ENCODE data around the gene ITIH6. TPM values are rescaled to one million over a fixed set of nuclear protein-coding genes. Genes with fewer than 3 reads are reported as not detected.
"Not testable (repeated sequence)": the region's sequence is repeated elsewhere in the genome, so short reads cannot be mapped to it uniquely, and the experiment has no call there.

Gene ITIH6, protein sequence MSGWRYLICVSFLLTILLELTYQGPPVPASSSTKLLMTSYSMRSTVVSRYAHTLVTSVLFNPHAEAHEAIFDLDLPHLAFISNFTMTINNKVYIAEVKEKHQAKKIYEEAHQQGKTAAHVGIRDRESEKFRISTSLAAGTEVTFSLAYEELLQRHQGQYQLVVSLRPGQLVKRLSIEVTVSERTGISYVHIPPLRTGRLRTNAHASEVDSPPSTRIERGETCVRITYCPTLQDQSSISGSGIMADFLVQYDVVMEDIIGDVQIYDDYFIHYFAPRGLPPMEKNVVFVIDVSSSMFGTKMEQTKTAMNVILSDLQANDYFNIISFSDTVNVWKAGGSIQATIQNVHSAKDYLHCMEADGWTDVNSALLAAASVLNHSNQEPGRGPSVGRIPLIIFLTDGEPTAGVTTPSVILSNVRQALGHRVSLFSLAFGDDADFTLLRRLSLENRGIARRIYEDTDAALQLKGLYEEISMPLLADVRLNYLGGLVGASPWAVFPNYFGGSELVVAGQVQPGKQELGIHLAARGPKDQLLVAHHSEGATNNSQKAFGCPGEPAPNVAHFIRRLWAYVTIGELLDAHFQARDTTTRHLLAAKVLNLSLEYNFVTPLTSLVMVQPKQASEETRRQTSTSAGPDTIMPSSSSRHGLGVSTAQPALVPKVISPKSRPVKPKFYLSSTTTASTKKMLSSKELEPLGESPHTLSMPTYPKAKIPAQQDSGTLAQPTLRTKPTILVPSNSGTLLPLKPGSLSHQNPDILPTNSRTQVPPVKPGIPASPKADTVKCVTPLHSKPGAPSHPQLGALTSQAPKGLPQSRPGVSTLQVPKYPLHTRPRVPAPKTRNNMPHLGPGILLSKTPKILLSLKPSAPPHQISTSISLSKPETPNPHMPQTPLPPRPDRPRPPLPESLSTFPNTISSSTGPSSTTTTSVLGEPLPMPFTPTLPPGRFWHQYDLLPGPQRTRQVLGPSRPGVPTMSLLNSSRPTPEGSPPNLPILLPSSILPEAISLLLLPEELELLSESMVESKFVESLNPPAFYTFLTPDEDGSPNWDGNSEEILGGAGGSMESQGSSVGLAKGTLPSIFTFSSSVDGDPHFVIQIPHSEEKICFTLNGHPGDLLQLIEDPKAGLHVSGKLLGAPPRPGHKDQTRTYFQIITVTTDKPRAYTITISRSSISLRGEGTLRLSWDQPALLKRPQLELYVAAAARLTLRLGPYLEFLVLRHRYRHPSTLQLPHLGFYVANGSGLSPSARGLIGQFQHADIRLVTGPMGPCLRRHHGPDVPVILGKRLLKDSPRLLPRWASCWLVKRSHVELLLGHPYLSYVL
- total RNA-seq = not detected in 2 replicates
- polyA plus RNA-seq (2012) = not detected

DNA sequence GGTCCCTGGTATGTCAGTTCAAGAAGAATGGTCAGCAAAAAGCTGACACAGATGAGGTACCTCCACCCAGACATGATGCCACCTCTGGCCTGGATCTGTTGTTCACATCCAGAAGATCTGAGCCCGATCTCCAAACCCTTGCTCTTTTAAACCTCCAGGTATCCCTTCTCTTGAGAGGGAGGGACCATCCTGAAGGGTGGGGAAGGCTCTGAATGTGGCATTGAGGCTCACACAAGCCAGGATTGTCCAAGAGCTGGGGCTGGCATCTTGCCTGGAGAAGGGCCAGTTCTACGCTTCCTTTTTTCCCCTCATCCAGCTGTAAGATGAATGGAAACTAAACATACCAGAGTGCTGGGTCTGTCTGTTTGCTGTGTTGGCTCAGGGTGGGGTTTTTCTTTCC is at the start of gene ITIH6:
ITIH6 (minus strand) TSS at position 119 of the 400 bp plus-strand sequence; CDS start at position 74, 45 bp downstream.
- no peak for DNase-seq (ENCODE audit: low read depth)

DNA sequence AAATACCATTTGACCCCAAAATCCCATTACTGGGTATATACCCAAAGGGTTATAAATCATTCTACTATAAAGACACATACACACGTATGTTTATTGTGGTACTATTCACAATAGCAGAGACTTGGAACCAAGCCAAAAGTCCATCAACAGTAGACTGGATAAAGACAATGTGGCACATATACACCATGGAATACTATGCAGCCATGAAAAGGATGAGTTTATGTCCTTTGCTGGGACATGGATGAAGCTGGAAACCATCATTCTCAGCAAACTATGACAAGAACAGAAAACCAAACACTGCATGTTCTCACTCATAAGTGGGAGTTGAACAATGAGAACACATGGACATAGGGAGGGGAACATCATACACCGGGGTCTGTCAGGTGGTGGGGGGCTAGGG is 49.6 kb upstream of the ITIH6 start:
- not testable (repeated sequence) for DNase-seq (ENCODE audit: low read depth)

DNA sequence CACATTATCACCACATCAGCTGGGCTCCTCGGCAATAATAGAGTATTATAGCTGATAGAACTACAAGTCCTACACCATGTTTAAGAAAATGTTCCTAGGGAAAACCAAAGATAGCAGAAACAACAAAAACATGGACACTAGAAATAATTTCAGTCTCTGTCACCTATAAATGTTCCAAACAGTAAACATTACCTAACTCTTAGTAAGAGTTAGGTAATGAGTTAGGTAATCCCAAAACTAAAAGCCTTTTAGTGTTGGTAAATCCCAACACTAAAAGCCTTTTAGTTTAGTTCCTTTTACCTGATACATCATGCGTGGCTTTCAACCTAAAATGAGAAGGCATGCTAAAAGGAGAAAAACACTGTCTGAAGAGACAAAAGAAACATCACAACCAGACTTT is 45.0 kb upstream of the ITIH6 start:
- DNase-seq (ENCODE audit: low read depth) = no peak

DNA sequence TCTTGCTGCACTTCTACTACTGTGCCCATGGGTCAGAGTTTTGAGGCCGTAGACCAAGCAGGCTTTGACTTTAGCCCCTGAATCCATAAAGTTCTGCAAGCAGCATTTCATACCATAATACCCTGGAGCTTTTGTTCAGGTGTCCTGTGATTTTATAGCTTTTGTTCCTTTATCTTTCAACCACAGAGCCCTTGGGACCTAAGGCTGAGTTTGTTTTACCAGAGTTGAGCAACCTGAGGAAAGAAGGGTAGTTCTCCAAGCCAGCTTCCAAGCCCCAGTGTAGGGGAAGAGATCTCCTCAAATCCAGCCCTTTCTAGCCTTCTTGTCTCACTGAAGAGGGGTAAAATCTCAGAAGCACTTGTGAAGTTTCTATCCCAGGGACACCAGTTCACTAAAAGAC is 44.6 kb upstream of the ITIH6 start:
- DNase-seq (ENCODE audit: low read depth) = no peak

DNA sequence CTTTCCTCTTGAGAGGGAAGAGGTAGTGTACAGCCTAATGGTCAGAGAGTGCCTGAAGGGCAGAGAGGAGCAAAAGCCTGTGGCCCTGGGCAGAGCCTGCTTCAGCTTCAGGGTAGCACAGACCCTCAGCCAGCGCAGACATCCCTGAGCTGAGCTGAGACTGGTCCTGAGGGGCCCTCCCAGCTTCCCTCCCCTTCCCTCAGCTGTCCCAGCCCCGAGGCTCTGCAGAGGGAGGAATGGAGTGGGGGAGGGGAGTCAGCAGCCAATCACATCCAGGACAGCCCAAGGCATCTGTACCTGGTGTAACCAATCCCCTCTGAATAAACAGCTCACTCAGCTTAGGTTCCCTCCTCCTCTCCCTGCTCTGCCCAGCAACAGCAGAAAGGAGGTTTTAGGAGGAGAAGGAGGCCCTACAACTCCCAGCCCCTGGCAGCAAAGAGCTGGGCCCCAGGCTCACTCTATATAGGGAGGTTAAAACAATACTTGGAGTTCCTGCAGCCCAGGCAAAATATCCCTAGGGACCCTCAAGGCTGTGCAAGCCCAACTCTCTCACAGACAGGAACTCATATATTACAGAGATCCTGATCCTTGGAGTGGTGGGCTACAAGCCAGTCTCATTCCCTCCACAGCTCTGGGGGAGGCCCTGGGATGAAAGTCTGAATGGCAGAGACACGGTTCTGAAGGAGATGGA is 43.3 kb upstream of the ITIH6 start:
- DNase-seq (ENCODE audit: low read depth) = not testable (repeated sequence)

DNA sequence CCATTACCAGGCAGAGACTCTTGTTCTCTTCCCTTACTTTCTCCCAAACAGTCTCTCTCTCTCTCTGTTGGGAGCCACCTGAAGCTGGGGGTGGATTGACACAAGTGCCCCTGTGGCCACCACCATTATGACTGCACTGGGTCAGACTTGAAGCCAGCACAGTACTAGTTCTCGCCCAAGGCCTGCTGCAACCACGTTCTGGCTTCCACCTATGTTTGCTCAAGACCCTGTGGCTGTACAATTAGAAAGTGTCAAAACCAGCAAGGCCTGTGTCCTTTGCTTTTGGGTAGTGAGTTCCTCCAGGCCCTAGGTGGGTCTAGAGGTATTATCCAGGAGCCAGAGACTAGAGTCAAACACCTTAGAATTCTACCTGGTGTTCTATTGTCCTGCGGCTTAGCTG is 40.5 kb upstream of the ITIH6 start:
- DNase-seq (ENCODE audit: low read depth) = no peak

DNA sequence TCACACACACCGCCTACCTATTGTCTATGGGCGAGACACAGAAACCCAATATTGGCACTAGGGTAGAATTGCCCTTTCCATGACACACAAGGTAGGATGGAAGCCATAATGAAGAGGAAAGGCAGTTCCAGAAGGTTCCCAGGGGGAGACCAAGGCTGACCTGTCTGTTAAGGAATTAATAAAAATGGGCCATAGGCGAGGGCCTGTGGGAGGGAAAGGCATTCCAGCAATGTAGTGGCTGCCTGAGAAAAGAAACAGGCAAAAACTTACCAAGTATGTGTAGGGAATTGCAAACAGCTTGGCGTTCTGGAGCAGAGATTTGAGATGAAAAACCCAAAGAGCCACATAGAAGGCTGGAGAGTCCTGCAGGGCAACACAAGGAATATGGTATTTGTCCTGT is 28.5 kb upstream of the ITIH6 start:
- DNase-seq (ENCODE audit: low read depth) = no peak

DNA sequence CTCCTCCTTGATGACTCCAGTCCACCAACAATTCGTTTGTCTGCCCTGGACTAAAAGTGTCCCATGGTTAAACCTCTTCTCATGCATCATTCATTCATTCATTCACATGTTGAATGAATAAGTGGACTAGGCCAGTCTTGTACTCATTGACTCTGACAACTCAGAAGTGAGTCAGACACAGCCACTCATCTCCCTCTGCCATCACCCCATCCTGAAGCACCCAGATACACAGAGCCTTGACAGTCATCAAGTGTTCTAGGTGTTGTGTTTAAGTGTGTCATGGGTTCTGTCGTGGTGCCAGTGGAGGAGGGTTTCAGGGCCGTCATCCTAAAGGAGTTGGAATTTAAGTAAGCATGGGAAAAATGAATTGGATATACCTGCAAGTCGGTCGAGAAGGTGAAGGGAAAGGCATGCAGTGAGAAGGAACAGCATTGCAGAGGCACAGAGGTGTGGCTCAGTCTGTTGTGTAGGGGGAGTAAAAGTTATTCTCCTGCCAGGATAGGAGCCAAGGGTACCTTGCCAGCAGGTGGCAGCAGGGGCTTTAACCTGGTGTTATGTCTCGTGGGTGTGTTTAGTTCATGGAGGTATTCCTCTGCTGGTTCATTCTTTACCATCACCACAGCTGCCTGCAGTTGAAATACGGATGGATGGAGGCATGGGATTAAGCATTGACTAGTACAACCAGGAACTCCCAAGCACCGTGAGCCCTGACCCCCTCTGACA is 27.8 kb upstream of the ITIH6 start:
- DNase-seq (ENCODE audit: low read depth) = no peak

DNA sequence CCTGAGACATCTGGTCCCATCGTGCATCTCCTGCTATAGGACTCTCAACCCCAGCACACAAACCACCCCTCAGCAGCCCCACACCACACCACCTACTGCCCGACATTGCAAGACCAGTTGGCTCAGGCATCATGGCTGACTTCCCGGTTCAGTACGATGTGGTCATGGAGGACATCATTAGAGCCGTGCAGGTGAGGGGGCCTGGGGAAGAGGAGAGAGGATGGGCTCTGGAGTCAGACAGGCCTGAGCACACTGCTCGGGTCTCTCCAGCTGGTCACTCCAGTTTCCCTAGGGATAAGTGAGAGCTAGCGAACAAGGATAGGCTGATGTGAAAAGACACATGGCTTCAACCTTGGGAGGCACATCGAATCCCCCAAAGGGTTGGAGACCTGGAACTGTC is 26.7 kb upstream of the ITIH6 start:
- no peak for DNase-seq (ENCODE audit: low read depth)

DNA sequence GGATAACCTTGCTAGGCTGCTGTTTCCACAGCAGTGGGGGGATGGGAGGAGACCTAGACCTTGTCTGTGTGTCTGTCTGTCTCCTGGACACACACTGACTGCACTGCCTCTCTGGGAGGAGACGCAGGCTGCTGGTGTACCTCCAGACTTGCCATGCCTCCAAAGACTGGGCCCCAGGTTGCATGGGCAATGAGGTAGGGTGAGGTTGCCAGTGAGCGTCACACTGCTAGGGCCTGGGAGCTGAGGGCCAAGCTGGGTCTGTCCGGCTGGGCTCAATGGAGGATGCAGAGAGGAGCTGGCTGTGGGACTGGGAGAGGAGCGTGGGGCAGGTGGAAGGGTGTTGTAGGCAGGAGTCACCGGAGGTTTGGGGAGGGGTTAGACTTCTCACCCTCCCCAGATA is 26.1 kb upstream of the ITIH6 start:
- no peak for DNase-seq (ENCODE audit: low read depth)

DNA sequence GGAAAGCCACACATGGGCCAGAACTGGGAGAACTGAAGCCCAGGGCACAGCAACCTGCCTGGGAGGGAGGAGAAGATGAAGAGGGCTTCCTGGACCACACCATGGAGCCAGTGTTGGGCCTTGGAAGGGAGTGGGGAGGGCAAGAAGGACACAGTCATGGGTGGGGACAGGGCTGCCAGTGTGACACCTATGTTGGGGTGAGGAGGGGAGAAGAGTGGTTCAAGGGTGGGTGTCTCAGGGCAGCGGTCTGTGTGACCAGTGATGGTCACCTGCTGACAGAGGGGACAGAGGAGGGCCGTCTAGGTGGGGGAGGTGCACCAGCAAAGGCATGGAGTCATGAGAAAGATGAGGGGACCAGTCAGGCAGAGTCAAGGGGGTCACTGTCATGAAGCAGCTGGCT is 23.3 kb upstream of the ITIH6 start:
- DNase-seq (ENCODE audit: low read depth) = no peak

DNA sequence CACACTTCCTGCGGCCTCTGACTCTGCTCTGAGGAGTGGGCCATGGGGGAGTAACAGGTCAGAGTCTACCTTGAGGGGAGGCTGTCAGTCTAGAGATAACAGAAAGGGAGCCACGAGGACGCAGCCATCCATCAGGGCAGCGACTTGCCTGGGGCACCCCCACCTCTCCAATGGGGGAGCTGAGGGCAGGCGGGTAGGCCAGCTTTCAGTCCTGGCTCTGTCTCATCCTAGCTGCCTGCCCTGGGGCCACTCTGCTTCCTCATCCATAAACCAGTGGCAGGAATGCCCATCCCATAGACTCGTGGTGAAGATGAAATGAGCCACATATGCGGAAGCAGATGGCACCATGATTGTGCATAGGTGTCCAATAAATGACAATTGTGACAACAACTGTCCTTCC is 22.7 kb upstream of the ITIH6 start:
- DNase-seq (ENCODE audit: low read depth) = no peak

DNA sequence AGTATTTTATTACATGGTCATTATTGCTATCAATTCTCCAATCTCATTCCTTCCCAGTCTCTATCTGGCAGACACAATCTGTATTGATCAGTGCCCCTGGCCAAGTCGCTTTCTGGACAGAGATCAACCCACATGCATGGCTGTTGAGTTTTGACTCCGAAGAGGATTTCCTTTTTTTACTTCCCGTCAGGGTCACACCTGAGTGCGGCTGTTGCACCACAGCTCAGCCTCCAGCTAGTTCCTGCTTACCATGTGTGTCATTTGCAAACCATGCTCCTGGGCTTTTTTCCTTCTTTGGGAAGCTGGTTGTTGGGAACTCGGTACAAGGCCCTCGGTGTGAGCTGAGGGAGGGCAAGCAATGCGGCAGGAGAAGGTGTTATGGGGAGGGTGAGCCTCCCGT is 21.1 kb upstream of the ITIH6 start:
- no peak for DNase-seq (ENCODE audit: low read depth)

DNA sequence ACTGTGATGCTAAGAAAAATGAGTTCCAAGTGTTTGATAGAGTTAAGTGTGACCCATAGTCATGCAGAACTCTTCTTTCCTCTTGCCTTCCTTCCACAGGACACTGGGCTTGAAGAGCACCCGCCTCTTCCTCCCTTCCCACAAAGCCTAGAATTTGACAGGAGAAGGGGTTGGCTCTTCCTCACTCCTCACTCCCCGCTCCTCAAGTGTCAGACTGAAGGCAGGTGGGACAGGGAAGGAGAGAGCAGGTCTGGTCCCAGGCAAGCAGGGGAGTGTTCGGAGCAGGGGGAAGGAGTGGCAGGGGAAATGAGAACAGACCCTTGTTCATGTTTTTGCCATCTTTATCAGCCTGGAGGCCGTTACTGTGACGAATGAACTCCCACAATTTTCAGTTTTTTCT is 20.2 kb upstream of the ITIH6 start:
- DNase-seq (ENCODE audit: low read depth) = no peak

DNA sequence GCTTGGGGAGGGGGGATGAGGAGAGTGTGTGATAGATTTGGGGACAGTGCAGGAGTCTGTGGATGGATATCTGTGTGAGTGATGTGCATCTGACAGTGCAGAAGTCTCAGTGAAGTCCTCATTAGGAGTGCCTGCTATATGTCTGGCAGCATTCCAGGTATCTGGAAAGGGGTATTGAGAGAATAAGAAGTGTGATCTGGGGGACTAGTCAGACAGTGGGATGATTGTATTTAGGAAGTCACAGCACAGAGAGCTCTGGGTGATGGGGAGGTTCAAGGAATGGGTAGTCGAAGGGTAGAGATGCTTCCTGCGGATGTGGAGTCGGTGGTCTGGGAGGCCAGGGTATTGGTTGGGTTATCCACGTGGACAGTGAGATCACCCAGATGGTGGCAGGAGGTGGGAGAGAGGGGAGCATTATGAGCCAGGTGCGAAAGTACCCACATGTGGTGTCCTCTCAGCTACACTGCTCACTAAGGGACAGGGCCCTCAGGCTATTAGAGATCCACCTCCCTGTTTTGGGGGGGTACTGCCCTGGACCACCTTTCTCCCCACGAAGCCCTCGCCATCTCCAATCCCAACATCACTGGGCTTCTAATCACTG is 19.3 kb upstream of the ITIH6 start:
- peak; percentile 5 for DNase-seq (ENCODE audit: low read depth)

DNA sequence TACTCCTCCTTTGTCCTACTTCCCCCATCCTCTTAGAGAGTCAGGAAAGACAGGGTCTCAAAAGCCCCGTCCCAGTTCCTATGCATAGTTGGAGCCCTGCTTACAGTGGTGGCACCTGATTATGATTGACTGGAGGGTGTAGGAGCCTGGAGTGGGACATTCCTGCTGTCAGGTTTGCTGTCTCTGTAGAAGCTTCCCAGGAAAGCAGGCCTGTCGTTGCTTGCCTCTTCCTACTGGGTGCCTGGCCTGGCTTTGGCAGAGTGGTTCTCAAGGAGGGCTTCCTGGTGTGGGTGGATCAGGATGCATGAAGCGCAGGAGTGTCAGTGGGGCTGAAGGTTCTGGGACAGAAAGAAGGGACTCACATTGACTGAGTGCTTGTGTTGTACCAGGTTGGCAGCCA is 14.3 kb upstream of the ITIH6 start:
- DNase-seq (ENCODE audit: low read depth) = no peak

DNA sequence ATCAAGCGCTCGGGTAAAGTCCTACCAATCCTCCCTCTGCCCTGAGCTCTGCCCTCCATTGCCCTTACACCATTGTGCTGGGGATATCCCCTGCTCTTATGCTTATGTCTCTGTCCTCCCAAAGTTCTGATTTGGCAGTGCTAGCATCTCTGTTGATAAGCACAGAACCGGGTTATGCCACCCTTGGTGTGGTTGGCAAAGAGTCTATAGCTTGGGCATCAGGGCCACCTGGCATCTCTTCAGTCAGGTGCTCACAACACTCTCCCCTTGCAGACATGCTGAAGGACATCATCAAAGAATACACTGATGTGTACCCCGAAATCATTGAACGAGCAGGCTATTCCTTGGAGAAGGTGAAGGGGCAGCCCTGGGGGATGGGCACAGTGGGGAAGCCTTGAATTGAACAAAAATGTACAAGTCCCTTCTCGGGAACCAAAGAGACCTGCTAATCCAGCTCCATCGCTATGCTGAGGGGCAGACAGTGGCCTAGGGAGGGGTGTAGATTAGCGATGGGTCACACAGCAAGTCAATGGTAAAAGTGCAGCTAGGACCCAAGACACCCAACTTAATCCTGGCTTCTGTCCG is 13.3 kb upstream of the ITIH6 start:
- no peak for DNase-seq (ENCODE audit: low read depth)

DNA sequence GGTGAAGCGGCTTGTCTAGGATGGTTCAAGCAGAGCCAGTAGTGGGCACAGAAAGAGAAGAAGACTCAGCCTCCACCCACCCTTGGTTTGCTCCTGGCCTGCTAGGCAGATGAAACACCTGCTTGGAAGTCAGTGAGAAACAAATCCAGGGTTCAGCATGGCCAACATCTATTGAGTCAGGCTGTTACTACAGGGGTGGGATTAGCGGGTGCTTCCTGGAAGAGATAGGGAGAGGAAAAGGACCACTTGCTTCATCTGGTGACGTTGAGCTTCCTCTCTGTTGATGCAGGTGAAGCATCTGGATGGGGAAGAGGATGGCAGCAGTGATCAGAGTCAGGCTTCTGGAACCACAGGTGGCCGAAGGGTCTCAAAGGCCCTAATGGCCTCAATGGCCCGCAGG is 12.5 kb upstream of the ITIH6 start:
- no peak for DNase-seq (ENCODE audit: low read depth)

Measured in myocyte (in vitro differentiated cells).